PFSK-1 (cell line): ENCODE measurements around the gene CTBP1.

Source experiments
- FOXP2 ChIP-seq: optimal IDR thresholded peaks from 2 replicates; pipeline ENCODE3; 2011; ENCODE audit warnings: borderline replicate concordance, control low read depth, inconsistent platforms; ENCODE audit not compliant: insufficient read depth; ENCODE audit errors: extremely low read length, extremely low read depth
- POLR2AphosphoS5 ChIP-seq: IDR thresholded peaks from 2 replicates; pipeline ENCODE4 v1.6.1; 2012; ENCODE audit warnings: low read depth, mild to moderate bottlenecking, control low read depth, low read length, moderate library complexity
- SIN3A ChIP-seq: IDR thresholded peaks from 2 replicates; pipeline ENCODE4 v1.6.1; 2012; ENCODE audit warnings: mild to moderate bottlenecking, low read length, moderate library complexity, borderline replicate concordance; ENCODE audit not compliant: insufficient read depth
- TAF1 ChIP-seq: IDR thresholded peaks from 2 replicates; pipeline ENCODE4 v1.6.1; 2012; ENCODE audit warnings: low read length, control low read depth, borderline replicate concordance; ENCODE audit not compliant: insufficient read depth
- TF ChIP-seq, protein P1 (sequence below), 2 experiments: IDR thresholded peaks; 2 replicates each; pipeline versions ENCODE4 v1.6.1 to v1.8.0; 2011 to 2012; ENCODE audit warnings: low read depth in 2 of 2, low read length in 2 of 2, control low read depth in 1 of 2, inconsistent platforms in 1 of 2, mild to moderate bottlenecking in 1 of 2, moderate library complexity in 1 of 2; ENCODE audit not compliant: insufficient read depth in 1 of 2

The CTBP1 gene

DNA sequence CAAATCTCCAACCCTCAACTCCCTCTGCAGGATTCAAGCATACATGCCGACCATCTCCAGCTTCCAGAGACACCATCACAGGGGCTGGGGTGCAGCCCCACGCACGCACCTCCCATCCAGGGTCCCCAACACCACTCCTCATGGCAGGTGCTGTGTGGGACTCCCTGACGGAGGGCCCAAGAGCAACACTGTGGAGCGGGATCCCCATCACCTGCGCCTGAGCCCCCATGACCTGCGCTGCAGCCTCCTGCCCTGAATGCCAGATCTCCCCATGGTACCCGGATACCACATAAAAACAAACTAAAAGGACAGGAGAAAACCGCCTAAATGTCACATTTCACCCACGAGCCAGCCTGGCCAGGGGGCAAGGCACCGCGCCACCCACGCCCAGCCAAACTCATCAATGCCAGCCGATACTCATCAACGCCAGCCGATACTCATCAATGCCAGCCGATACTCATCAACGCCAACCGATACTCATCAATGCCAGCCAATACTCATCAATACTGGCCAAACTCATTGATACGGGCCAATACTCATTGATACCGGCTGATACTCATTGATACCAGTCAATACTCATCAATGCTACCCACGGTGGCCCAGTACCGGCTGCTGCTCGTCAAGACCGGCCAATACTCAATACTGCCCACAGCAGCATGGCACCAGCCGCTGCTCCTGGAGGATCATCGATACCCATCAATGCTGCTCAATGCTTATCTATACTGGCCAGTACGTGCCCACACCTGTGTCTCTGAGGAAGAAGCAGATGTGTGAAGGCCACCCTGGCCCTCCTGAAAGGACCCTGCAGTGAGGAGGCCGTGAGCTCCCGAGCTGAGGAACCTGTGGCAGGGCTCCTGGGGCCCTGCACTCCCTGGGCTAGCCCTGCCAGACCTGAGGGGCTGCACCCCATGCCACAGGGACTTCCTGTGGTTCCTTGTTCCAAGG lies 6.2 kb downstream of the CTBP1 start:
- TF ChIP-seq POLR2AphosphoS5 (no peak), FOXP2 (no peak), TAF1 (no peak), SIN3A (no peak)
- TF ChIP-seq, protein P1, sequence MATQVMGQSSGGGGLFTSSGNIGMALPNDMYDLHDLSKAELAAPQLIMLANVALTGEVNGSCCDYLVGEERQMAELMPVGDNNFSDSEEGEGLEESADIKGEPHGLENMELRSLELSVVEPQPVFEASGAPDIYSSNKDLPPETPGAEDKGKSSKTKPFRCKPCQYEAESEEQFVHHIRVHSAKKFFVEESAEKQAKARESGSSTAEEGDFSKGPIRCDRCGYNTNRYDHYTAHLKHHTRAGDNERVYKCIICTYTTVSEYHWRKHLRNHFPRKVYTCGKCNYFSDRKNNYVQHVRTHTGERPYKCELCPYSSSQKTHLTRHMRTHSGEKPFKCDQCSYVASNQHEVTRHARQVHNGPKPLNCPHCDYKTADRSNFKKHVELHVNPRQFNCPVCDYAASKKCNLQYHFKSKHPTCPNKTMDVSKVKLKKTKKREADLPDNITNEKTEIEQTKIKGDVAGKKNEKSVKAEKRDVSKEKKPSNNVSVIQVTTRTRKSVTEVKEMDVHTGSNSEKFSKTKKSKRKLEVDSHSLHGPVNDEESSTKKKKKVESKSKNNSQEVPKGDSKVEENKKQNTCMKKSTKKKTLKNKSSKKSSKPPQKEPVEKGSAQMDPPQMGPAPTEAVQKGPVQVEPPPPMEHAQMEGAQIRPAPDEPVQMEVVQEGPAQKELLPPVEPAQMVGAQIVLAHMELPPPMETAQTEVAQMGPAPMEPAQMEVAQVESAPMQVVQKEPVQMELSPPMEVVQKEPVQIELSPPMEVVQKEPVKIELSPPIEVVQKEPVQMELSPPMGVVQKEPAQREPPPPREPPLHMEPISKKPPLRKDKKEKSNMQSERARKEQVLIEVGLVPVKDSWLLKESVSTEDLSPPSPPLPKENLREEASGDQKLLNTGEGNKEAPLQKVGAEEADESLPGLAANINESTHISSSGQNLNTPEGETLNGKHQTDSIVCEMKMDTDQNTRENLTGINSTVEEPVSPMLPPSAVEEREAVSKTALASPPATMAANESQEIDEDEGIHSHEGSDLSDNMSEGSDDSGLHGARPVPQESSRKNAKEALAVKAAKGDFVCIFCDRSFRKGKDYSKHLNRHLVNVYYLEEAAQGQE (IDR thresholded peaks at IDR 0.05; ENCODE audit: insufficient read depth in 1 of 2, low read depth in 2 of 2, low read length in 2 of 2) = no peak

DNA sequence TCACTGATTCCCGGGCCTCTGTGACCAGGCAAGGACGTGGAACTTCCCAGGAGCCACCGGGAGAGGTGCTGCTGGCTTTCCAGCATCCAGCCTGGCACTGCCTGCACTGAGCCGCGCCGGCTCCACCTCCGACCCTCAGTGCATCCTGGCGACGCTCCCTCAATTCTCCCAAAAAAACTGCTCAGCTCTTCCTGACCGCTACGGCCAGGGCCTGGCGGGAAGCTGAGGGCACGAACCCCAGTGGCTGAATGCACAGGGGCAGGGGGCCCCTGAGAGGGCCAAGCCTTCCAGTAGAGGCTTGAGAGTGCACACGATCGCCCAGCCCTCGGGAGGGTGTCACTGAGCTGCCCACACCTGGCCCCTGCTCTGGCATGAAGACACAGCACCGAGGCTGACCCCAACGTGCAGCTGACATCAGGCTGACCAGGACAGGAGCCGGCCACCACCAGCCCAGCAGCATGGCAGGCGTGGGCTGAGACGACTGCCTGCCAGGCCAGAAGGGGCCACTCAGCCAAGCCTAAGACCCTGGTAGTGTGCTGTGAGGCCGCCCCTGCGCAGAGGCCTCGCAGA lies 6.9 kb downstream of the CTBP1 start:
- TF ChIP-seq TAF1 (no peak), SIN3A (no peak), POLR2AphosphoS5 (no peak), FOXP2 (no peak)
- TF ChIP-seq, protein P1 (IDR thresholded peaks at IDR 0.05; ENCODE audit: insufficient read depth in 1 of 2, low read depth in 2 of 2, low read length in 2 of 2) = no peak

DNA sequence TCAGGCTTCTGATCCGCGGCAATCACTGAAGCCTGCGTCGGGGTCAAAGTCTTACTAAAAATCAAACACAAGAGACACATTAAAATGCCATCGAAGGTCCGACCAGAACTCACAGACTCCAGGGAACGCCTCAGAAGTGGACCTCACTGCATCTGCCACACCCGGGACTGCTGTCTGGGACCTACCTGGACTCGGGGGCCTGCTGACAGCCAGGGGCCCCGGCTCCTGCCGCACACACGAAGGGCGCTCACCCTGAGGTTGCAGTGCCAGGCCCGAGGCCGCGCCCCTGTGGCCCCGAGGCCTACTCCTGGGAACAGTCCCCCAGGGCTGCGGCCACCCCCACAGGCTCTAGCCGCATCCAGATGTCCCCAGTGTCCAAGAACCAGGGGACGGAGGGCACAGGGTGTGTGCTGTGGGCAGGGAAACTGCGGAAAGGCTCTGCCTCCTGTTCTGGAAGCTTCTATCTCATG lies 7.4 kb downstream of the CTBP1 start:
- TF ChIP-seq FOXP2 (no peak), TAF1 (no peak), SIN3A (no peak), POLR2AphosphoS5 (no peak)
- TF ChIP-seq, protein P1 (IDR thresholded peaks at IDR 0.05; ENCODE audit: insufficient read depth in 1 of 2, low read depth in 2 of 2, low read length in 2 of 2) = no peak

GRCh38 chr4:1240721-1241465 lies 8.0 kb downstream of the CTBP1 start:
- TF ChIP-seq POLR2AphosphoS5 = no peak
- no peak for TF ChIP-seq FOXP2
- no peak for TF ChIP-seq TAF1
- TF ChIP-seq SIN3A = no peak
- TF ChIP-seq, protein P1 (IDR thresholded peaks at IDR 0.05; ENCODE audit: insufficient read depth in 1 of 2, low read depth in 2 of 2, low read length in 2 of 2) = no peak
